HG02610 (cell line): ENCODE results near the gene LRRC7.
"Not testable (repeated sequence)": the region's sequence is repeated elsewhere in the genome, so short reads cannot be mapped to it uniquely, and the experiment has no call there.

ENCODE experiments used
- ATAC-seq: cut with Tn5 transposase; IDR thresholded peaks from one replicate; pipeline ENCODE4 v1.9.1; 2021; ENCODE audit warnings: mild to moderate bottlenecking, moderate library complexity; ENCODE audit not compliant: unreplicated experiment

LRRC7 gene

GRCh38 chr1:69693921-69694675 lies 126.4 kb downstream of the LRRC7 start:
- ATAC-seq: no peak

DNA sequence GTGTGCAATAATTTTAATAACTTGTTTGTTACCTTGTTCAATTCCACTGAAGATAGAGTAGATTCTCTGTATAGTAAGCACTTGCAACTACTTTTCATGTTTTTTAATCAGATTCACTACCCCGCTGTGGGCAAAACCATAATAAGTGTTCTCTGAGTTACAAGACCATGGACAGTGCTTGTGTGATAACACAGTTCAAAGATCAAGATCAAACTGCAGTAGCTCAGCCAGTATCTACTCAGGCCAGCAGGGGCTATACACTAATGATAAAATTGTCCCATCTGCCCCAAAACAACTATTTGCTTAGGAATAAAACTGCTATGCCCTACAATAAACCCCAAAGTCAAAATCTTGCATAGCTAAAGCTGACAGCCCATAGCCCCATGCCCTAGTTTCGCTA lies 129.6 kb downstream of the LRRC7 start:
- no peak for ATAC-seq

DNA sequence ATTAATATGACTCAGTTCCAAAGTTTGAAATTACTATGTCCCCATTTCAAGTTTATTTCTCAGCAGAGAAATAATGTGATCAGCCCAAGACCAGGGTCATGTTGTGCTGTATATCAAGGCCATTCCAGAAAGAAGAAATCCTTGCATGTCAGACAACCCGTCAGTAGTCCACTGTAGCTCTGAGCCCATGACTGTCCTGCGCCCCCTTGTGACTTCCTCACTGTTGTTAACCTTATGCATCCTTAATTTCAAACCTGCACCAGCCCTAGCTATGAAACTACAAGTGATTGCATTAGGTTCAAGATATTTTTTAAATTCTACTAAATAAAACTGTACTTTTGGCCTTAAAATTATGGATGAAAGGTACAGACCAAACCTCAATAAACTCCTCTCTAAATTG lies 133.0 kb downstream of the LRRC7 start:
- no peak for ATAC-seq

DNA sequence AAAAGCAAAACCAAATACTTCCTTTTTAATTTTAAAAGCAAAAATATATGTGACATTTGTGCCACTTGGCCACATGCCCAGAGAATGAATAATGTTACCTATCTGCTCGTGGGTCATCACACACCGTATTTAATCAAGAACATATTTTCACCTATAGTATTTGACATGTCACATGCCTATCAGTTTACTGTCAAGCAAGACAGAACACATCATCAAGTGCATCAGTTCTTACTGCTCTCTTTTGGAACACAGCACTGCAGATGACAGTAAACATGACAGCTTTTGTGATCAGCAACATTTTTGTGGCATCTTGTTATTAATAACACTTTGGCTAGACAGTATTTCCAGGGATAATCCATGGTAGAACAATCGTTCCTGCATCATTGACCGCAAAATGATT lies 134.4 kb downstream of the LRRC7 start:
- no peak for ATAC-seq

DNA sequence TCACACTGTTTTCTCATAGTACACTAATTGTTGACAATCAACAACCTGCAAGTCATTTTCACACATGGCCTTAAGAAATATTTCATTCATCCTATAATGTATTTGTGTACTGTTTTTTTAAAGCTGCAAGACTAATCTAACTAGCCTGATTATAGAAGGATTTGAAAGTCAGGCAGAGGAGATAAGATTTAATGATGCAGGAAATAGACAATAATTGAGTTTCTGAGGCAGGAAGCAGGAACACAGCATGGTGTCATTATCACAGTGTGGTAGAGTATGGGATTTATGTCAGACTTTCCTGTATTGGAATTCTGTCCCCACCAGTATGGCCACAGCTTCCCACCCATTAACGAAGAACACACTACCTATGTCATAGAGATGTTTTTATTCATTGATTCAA lies 138.8 kb downstream of the LRRC7 start:
- ATAC-seq: no peak

- ATAC-seq: no peak
These were observed 139.4 kb downstream of the LRRC7 start for GRCh38 chr1:69707103-69707502.

GRCh38 chr1:69710484-69711189 lies 142.9 kb downstream of the LRRC7 start:
- no peak for ATAC-seq

- ATAC-seq: no peak
These were observed 143.6 kb downstream of the LRRC7 start for GRCh38 chr1:69711190-69711930.

DNA sequence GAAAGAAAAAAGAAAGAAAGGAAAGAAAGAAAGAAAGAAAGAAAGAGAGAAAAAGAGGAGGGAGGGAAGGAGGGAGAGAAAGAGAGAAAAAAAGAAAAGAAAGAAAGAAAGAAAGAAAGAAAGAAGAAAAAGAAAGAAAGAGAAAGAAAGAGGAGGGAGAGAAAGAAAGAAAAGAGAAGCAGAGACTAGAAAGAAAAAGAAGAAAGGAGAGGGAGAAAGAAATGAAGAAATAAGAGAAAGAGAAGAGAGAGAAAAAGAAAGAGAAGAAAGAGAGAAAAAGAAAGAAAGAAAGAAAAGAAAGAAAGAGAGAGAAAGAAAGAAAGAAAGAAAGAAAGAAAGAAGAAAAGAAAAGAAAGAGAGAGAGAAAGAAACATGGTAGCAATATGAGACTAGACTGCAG lies 150.1 kb downstream of the LRRC7 start:
- not testable (repeated sequence) for ATAC-seq

DNA sequence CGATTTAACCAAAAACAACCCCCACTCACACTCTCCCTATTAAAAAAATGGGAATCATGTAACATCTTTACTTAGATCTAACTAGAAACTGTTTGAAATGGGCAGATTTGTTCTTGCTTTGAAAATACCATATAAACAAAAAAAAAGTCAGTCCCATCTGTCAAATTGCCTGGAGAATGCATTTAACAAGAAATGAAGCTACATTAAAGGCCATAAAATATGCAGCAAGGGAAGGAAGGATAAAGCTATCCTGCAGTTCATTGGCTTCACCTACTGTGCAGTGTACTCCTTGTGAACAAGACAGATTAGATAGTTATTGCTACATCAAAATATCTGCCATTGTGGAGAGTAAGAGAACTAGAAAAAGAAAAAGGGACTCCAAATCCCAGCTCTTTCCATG lies 160.5 kb downstream of the LRRC7 start:
- ATAC-seq: no peak

DNA sequence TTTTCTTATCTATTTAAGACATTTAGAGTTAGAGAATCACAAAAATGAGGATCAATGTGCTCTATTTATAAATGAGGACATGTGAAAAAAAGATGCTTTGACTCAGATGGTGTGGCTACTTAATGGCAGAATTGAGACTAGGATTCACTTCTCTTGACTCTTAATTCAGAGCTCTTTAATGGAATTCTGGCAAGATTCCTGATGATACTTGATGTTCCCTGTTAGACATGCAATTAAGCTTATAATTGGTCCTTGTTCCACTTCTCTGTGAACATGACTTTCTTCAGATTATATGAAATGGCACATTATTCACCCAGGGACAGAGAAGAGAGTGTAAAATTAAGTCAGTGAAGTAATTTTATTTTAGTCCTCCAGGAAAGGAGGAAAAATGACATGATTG lies 165.3 kb downstream of the LRRC7 start:
- no peak for ATAC-seq

DNA sequence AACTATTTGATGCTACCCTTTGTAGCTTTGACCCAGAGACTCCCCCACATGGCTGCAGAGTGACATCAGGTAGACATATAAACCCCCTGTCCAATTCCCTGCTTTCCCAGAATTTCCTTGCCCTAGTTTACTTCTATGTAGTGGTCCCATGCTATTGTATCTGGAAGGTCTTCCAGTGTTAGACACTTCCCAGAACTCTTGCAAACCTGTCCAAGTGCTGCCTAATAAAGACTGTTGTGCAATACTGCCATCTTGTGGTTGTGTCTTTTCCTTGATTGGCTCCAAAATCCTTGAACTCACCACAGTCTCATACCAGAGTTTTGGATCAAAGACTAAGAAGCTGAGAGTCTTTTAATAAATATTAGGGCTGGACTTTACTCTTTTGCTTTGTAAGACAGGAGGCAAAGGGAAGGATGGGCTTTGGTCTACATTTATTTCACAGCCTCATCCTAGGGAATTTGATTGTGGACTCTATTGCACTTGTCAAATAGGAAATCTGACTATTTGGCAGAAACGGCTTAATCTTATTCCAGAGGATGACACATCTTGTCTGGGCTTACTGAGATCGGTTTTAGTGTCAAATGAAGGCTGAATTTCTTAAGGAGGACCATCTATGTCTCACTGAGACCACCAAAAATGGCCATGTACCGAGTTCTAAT lies 169.9 kb downstream of the LRRC7 start:
- peak; percentile 70 for ATAC-seq

GRCh38 chr1:69738458-69739250 lies 170.9 kb downstream of the LRRC7 start:
- no peak for ATAC-seq

DNA sequence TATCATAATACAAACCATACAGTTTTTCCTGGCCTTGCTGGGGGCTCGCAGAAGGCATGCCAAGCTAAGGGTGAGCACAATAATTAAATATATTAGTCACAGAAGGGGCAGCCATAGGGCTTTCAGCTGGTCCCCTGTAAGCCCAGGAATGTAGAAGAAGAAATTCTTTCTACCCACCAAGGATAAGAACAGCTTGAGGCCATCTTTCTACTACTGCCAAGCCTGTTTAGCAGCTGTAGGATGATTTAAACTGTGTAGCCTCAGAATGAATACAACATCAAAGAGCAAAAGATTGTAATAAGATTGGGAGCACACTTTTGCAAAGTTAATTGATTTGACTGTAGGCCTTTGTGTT lies 171.5 kb downstream of the LRRC7 start:
- no peak for ATAC-seq

DNA sequence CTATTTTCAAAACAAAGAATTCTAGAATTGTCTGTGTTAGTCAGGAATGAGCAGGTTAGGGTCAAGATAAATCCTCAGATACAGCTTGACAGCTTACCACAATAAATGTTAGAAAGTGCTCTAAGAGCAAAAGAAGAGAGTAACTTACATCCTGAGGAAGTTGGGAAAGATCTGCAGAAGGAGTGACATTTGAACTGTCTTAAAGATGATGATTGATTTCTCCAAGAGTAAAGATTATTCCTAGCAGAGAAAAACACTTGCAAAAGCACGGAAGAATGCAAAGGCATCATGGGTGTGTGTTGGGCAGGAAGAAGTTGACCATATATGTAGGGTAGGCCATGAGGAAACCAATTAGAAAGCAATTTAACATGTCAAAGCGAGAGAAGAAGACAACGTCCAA lies 175.4 kb downstream of the LRRC7 start:
- no peak for ATAC-seq

DNA sequence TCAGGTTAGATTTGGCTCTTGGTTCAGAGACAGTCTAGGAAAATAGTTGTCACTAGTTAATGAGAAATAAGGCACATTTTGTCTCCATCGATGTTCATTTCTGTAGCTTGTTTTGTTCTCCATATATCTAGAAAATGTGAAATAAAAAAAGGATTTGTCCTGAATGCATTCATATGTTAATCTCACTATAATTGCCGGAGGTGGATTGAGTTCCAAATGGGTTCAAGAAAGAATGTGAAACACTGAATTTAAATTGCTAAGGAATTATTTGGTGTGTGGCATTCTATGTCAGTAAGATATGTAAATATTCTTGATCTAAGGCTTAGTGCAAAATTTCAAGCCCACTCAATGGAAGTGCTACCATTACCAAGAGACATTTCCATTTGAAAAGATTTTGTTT lies 176.7 kb downstream of the LRRC7 start:
- ATAC-seq: no peak

- no peak for ATAC-seq
These were observed 179.5 kb downstream of the LRRC7 start for GRCh38 chr1:69747207-69747606.

DNA sequence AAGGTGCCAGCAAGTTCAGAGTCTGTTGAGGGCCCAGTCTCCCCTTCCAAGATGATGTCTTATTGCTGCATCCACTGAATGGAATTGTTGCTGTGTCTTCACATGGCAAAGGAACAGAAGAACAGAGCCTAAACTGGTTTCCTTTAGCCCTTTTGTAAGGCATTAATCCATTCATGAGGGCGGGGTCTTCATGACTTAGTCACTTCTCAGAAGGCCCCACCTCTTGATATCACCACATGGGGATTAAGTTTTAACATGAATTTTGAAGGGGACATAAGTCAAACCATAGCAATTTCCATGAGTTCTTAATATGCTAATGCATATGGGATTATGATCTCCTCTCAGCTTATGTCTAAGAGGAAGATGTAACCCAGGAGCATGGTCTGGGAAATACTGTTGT lies 182.9 kb downstream of the LRRC7 start:
- ATAC-seq: no peak

GRCh38 chr1:69752831-69753230 lies 185.1 kb downstream of the LRRC7 start:
- ATAC-seq: no peak

- no peak for ATAC-seq
These were observed 186.8 kb downstream of the LRRC7 start for GRCh38 chr1:69754521-69754920.

DNA sequence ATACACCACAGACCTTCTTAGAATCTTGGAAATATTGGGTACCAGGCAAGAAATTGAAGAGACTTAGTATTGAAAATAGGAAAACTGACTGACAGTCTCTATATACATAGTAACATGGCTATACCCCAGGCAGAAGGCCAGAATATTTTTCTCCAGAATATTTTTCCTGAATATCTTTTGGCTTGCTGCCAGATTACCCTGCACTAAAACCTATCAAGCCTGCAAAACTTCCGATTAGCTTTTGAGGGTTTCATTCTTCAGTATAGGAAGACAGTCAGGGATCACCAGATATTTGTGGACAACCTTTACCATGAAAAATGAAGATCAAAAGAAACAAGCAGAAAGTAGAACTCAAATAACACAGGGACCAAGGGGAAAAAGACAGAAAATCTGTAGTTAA lies 187.9 kb downstream of the LRRC7 start:
- ATAC-seq: no peak
